ENCODE measurements around the gene FIGLA.

FIGLA gene

GRCh38 chr2:70771446-70771845, 19.0 kb downstream of the FIGLA start:
- Histone ChIP-seq H3K4me3 (replicated peaks; ENCODE audit: insufficient read depth, low read length) (no peak overlapping the region), H3K27me3 (ENCODE audit: insufficient read depth, poor library complexity, severe bottlenecking) (peaks cover 48% of the 10 kb centered on the region), H3K27ac (replicated peaks) (no peak overlapping the region)
- DNase-seq (ENCODE audit: low read depth in 1 of 2, low spot score in 1 of 2), result no peak
- no peak for TF ChIP-seq SPI1 (IDR thresholded peaks at IDR 0.05; ENCODE audit: borderline replicate concordance, low read depth)
- no peak for TF ChIP-seq GABPA (IDR thresholded peaks at IDR 0.05; ENCODE audit: low read depth)
- TF ChIP-seq POLR2AphosphoS5 (IDR thresholded peaks at IDR 0.05; ENCODE audit: low read depth), result no peak
- no peak for TF ChIP-seq REST (IDR thresholded peaks at IDR 0.05; ENCODE audit: insufficient replicate concordance, low read depth)
- TF ChIP-seq CTCF (IDR thresholded peaks at IDR 0.05; ENCODE audit: insufficient read depth, low read length), result no peak

GRCh38 chr2:70769450-70769849, 21.0 kb downstream of the FIGLA start:
- peaks cover 59% of the 10 kb centered on the region for H3K27me3 ChIP-seq (ENCODE audit: insufficient read depth, poor library complexity, severe bottlenecking)
- H3K27ac ChIP-seq (replicated peaks), result no peak overlapping the region
- no peak for DNase-seq (ENCODE audit: low read depth in 1 of 2, low spot score in 1 of 2)
- no peak overlapping the region for H3K4me3 ChIP-seq (replicated peaks; ENCODE audit: insufficient read depth, low read length)
- TF ChIP-seq CTCF (IDR thresholded peaks at IDR 0.05; ENCODE audit: insufficient read depth, low read length) (no peak), SPI1 (IDR thresholded peaks at IDR 0.05; ENCODE audit: borderline replicate concordance, low read depth) (no peak), POLR2AphosphoS5 (IDR thresholded peaks at IDR 0.05; ENCODE audit: low read depth) (no peak), REST (IDR thresholded peaks at IDR 0.05; ENCODE audit: insufficient replicate concordance, low read depth) (no peak), GABPA (IDR thresholded peaks at IDR 0.05; ENCODE audit: low read depth) (no peak)

- no peak overlapping the region for H3K27ac ChIP-seq (replicated peaks)
- DNase-seq (ENCODE audit: low read depth in 1 of 2, low spot score in 1 of 2), result no peak
- H3K27me3 ChIP-seq (ENCODE audit: insufficient read depth, poor library complexity, severe bottlenecking), result peaks cover 52% of the 10 kb centered on the region
- TF ChIP-seq POLR2AphosphoS5 (IDR thresholded peaks at IDR 0.05; ENCODE audit: low read depth) (no peak), GABPA (IDR thresholded peaks at IDR 0.05; ENCODE audit: low read depth) (no peak), CTCF (IDR thresholded peaks at IDR 0.05; ENCODE audit: insufficient read depth, low read length) (no peak), SPI1 (IDR thresholded peaks at IDR 0.05; ENCODE audit: borderline replicate concordance, low read depth) (no peak), REST (IDR thresholded peaks at IDR 0.05; ENCODE audit: insufficient replicate concordance, low read depth) (no peak)
- no peak overlapping the region for H3K4me3 ChIP-seq (replicated peaks; ENCODE audit: insufficient read depth, low read length)
These were observed 21.8 kb downstream of the FIGLA start for GRCh38 chr2:70768590-70769085.

Data from HL-60 (cell line).